Left lung (tissue), 10 donors: ENCODE measurements around the gene HOXA9. TPM values are rescaled to one million over a fixed set of nuclear protein-coding genes. Genes with fewer than 3 reads are reported as not detected.

ENCODE experiments used
- ATAC-seq: fragments of 200-7000 bp; cut with Tn5 transposase; one replicate; pipeline ENCODE4 v1.9.1; 2020; ENCODE audit warnings: moderate library complexity
- DNase-seq, 4 donors: peaks; one replicate each; pipeline ENCODE4 v3.0.0-alpha.2; 2013 to 2020
- H3K27ac ChIP-seq, 2 donors: fragments of 200-600 bp; sonication (generic) in 1 of 2; one replicate each; pipeline versions ENCODE4 v1.5.0 to v1.8.0; 2020 to 2021
- H3K27me3 ChIP-seq, 2 donors: fragments of 200-600 bp; sonication (generic) in 1 of 2; one replicate each; pipeline versions ENCODE4 v1.5.0 to v1.8.0; 2020 to 2021
- H3K36me3 ChIP-seq, 2 donors: fragments of 200-600 bp; sonication (generic) in 1 of 2; one replicate each; pipeline versions ENCODE4 v1.5.0 to v1.8.0; 2020 to 2021
- H3K4me1 ChIP-seq, 2 donors: fragments of 200-600 bp; one replicate each; pipeline ENCODE4 v1.8.0; 2021
- H3K4me3 ChIP-seq, 2 donors: fragments of 200-600 bp; sonication (generic) in 1 of 2; one replicate each; pipeline versions ENCODE4 v1.5.0 to v1.8.0; 2020 to 2021; ENCODE audit warnings: mild to moderate bottlenecking in 1 of 2
- H3K9me3 ChIP-seq, 2 donors: fragments of 200-600 bp; sonication (generic) in 1 of 2; one replicate each; pipeline versions ENCODE4 v1.5.0 to v1.8.0; 2020 to 2021
- CTCF ChIP-seq, 2 donors: fragments of 200-600 bp; sonication (generic) in 1 of 2; IDR thresholded peaks; one replicate each; pipeline versions ENCODE4 v1.5.0 to v1.8.0; 2021; ENCODE audit warnings: antibody characterized with exemption in 2 of 2
- intact Hi-C, 2 donors: fragments of 100-400 bp; cut with DNase I; formaldehyde crosslinking; loops; one replicate each; pipeline versions ENCODE4 v1.11.2 to v1.14.2; 2022
- polyA plus RNA-seq, 6 donors: library from polyadenylated mRNA; unstranded; fragments of 120-200 nt; gene quantifications; one replicate each; pipeline ENCODE4 v1.2.1, GENCODE V29; 2013; ENCODE audit not compliant: insufficient read length in 6 of 6
- total RNA-seq, 2 donors: library from RNA; stranded (reverse); fragmentation: NEBNext Ultra II Directional; extraction: Animal tissue kit (Norgen Biotek cat#: 25700); gene quantifications; one replicate each; pipeline ENCODE4 v1.2.1, GENCODE V29; 2021
- donor health status: DM: no; HTN: yes; CAD: no.
- donor health status: DM: no; HTN: no; CAD: no.

The HOXA9 gene
- total and polyA plus RNA-seq, 8 donors = 0.38 to 1.4 (median 0.57) TPM

GRCh38 chr7:27124096-27124901, 41.0 kb downstream of the HOXA9 start:
- ATAC-seq (peak; percentile 58), DNase-seq (peak in 1 of 4 donors; percentile 76)
- Histone ChIP-seq H3K27ac (peak overlapping the region; percentile 71 to 83), H3K4me3 (peak overlapping the region in 1 of 2 donors; percentile 17), H3K27me3 (peaks cover 0 to 89% of the 10 kb centered on the region in 2 donors), H3K36me3 (no peaks in the 10 kb centered on the region), H3K9me3 (no peaks in the 10 kb centered on the region), H3K4me1 (peaks cover 12 to 28% of the 10 kb centered on the region in 2 donors)
- no peak for TF ChIP-seq CTCF (IDR thresholded peaks at IDR 0.05)
- intact Hi-C loops = no loop called here

- ATAC-seq = no peak
- Histone ChIP-seq H3K27me3 (peaks cover 2 to 89% of the 10 kb centered on the region in 2 donors), H3K4me1 (peaks cover 12 to 28% of the 10 kb centered on the region in 2 donors), H3K27ac (peak overlapping the region; percentile 71 to 83), H3K36me3 (no peaks in the 10 kb centered on the region), H3K9me3 (no peaks in the 10 kb centered on the region), H3K4me3 (peak overlapping the region in 1 of 2 donors; percentile 17)
- TF ChIP-seq CTCF (IDR thresholded peaks at IDR 0.05) = no peak
- DNase-seq = no peak
- intact Hi-C loops = no loop called here
Observed at GRCh38 chr7:27123477-27124053, 41.8 kb downstream of the HOXA9 start.

GRCh38 chr7:27123007-27123476, 42.3 kb downstream of the HOXA9 start:
- Histone ChIP-seq H3K4me1 (peaks cover 11 to 28% of the 10 kb centered on the region in 2 donors), H3K9me3 (no peaks in the 10 kb centered on the region), H3K27ac (peak overlapping the region; percentile 71 to 83), H3K4me3 (peak overlapping the region in 1 of 2 donors; percentile 17), H3K36me3 (no peaks in the 10 kb centered on the region), H3K27me3 (peaks cover 2 to 88% of the 10 kb centered on the region in 2 donors)
- no peak for ATAC-seq
- TF ChIP-seq CTCF (IDR thresholded peaks at IDR 0.05) = no peak
- intact Hi-C loops = no loop called here
- no peak for DNase-seq

GRCh38 chr7:27122077-27122910, 43.0 kb downstream of the HOXA9 start:
- no peak for TF ChIP-seq CTCF (IDR thresholded peaks at IDR 0.05)
- Histone ChIP-seq H3K9me3 (no peaks in the 10 kb centered on the region), H3K36me3 (no peaks in the 10 kb centered on the region), H3K27ac (peak overlapping the region; percentile 71 to 83), H3K4me3 (peak overlapping the region in 1 of 2 donors; percentile 17), H3K4me1 (peaks cover 8 to 28% of the 10 kb centered on the region in 2 donors), H3K27me3 (peaks cover 2 to 88% of the 10 kb centered on the region in 2 donors)
- intact Hi-C loops = no loop called here
- DNase-seq = no peak
- ATAC-seq = no peak
